GM21786 (cell line): ENCODE results near the gene FABP7.

ENCODE experiments used
- ATAC-seq: cut with Tn5 transposase; IDR thresholded peaks from one replicate; pipeline ENCODE4 v1.9.1; 2021; ENCODE audit not compliant: unreplicated experiment

The FABP7 gene

DNA sequence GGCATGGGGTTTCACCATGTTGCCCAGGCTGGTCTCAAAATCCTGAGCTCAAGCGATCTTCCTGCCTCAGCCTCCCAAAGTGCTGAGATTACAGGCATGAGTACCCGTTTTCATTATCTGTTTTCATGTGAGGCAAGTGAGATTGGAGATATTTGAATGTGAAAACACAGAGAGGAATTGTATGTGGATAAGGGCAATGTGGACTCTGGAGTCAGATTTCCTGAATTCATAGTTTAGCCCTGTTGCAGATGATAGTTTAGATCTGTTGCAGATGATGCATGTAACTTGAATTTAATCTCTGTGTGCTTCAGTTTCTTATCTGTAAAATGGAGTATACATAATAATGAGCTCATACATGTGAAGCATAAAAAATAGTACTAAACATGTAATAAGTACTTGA, 13.2 kb downstream of the FABP7 start:
- no peak for ATAC-seq

DNA sequence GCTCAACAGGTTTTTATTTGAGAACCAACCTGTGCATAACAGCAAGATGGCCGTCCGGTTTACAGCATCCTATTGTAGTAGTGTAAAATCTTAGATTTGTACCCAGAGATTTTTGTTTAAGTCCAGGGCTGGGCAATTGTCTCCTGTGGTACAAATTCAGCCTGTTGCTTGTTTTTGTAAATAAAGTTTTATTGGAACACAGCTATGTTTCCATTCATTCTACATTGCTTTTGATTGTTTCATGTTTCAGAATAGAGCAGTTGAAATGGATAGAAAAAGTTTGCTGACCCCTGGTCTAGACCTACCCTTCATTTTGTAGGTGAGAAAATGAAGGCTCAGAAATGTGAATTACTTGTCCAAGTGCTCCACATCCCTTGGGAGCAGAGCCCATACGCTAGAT, 18.0 kb downstream of the FABP7 start:
- no peak for ATAC-seq

DNA sequence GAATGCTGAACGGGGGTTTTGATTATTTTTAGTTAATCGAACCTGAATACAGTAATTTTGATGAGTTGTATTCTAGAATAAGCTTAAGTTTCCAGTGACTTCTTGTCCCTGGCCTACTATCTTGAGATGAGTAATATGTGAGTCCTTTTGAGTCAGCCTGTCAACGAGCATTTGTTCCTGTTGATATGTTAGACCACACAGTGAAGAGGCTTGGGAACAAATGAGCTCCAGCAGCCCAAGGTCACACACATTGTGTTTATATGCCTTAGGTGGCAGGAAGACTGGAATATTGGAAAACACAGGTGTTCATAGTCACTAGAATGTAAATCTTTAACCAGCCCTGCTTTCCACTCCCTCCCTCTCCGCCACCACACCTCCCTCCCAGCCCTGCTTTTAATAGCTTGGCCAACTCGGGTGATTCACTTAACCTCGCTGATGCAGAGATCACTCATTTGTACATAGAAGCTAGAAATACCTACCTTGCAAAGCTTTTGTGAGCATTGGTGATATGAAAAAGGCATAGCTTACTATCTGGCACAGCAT, 18.7 kb downstream of the FABP7 start:
- peak; percentile 87 for ATAC-seq

DNA sequence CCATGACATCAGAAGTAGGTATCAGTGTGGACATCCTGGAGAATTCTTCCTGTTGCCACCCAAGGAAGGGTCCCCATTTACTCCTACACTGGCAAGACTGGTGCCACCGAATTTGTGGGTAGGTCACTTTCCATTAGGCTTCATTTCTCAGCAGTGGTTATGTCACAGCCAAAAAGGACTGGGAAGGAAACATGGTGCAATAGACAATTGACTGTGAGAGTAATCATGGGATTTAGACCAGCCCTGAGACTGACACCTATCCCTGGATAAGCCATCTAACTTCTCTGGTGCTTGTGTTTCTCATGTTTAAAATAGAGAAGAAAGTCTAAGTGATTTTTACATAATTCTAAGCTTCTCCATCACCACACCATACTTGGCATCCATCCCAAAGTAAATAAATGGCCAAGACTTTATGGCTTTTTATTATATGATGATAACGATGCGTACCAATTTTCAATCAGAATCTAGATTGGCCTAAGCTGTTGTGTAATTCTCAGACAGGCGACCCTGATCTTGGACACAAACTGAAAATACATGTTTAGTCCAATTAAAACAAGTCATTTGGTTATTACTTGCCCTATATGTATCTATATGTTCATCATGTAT, 19.7 kb downstream of the FABP7 start:
- ATAC-seq = no peak

DNA sequence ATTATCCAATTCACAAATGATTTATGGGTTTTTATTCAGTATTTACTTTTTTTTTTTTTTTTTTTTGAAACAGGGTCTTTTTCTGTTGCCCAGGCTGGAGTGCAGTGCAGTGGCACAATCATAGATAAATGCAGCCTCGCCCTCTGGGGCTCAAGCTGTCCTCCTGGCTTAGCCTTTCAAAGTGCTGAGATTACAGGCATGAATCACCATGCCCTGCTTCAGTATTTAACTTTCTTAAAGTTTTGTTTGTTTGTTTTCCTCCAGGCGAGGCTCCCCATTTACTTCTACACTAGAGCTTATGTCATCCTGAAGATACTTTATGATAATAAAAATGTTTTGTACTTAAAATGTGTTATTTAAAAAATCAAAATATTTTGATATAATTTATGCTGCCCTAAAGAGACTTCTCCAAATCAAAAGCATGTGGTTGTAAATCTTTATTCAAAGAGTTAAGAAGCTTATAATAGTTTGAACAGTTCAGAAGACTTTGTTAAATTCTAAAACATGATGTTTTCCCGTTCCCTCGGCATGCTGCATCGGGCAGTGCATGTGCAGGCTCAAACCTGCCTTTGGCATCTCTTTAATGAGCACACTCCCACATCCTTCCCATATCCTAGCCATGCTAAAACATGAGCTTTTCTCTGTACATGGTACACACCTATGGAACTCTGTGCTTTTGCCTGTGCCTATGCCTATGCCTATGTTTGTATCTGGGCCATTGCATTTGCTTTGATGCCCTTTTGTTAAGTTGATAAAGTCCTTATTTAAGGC, 20.6 kb downstream of the FABP7 start:
- no peak for ATAC-seq

DNA sequence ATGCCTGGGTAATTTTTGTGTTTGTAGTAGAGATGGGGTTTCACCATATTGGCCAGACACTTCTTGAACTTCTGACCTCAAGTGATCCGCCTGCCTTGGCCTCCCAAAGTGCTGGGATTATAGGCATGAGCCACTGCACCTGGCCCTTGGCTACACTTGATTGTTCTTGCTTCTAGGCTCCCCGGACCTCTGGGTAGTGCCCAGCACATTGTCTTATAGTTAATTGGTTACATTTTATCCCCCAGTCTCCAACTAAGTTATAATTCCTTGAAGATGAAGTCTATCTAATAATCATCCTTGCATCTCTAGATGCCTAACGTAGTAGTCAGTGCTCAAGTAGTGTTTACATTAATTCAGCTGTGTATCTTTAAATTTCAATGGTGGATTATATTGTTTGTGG, 21.4 kb downstream of the FABP7 start:
- no peak for ATAC-seq

DNA sequence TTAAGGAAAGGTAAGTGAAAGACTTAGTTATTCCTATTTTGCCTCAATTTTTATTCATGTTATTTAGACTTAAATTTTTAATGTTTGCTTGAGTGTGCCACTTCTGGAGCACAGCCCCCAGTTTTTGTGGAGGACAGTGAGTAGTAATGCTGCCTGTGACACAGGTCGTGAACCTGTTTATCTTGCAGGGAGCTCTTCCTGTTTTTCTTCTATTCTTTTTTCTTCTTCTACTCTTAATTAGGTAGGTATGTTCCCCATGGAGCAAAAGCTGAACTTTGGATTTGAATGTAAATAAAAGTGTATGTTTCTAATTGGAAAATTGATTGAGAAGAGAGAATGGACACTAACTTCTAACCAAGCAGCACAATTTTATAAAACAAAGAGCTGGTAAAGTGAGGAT, 21.9 kb downstream of the FABP7 start:
- ATAC-seq = no peak

- ATAC-seq = no peak
Measured at GRCh38 chr6:122803171-122803661, 23.7 kb downstream of the FABP7 start.

GRCh38 chr6:122804962-122805485, 25.5 kb downstream of the FABP7 start:
- no peak for ATAC-seq

- ATAC-seq = no peak
Measured at GRCh38 chr6:122806291-122806690, 26.8 kb downstream of the FABP7 start.

DNA sequence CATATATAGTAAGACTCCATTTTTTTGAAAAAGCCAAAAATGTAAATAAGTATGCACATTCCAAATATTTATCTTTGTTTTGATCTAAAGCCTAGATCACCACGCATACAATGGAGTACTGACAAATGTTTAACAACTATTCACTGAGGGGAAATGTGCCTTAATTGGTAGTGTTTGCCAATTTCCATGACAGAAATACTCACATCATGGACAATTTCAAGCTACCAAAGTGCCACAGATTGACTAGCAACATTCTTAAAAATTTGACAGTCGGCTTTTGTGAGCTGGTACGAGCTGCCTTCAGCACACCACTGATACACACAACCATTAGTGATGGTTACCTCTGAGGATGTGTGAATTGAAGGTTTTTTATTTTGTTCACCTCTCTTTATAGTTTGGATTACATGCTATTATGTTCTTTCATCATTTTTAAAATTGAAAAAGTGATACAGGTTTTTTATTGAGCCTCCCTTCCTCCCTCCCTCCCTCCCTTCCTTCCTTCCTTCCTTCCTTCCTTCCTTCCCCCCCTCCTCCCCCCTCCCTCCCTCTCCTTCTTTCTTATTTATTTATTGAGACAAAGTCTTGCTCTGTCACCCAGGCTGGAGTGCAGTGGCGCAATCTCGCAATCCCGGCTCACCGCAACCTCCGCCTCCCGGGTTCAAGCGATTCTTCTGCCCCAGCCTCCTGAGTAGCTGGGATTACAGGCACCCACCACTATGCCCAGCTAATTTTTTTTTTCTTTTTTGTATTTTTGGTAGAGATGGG, 28.8 kb downstream of the FABP7 start:
- no peak for ATAC-seq

DNA sequence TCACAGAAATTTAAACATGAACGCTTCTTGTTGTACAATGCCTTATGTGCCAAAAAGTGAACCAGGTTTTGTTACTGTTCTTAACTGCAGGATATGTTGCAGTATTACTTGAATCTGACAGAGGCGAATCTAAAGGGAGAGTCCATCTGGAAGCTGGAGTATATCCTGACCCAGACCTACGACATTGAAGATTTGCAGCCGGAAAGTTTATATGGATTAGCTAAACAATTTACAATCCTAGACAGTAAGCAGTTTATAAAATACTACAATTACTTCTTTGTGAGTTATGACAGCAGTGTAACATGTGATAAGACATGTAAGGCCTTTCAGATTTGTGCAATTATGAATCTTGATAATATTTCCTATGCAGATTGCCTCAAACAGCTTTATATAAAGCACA, 29.5 kb downstream of the FABP7 start:
- no peak for ATAC-seq

DNA sequence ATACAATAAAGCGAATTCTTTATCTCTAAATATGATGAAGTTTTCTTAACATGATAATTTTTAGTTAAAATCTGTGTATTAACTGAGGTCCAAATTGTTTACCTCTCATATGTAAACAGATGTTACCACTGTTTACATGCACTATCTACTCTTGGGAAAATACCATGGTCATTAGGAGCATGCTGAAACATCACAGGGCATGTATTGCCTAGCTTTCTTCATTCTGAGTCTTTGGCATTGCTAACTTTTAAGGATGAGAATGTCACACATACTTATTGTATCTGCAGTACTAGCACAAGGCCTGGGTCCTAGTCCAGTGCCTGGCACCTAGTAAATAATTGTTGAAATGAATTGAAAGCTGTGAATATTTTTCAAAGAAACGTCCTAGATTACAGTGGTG, 30.2 kb downstream of the FABP7 start:
- no peak for ATAC-seq

GRCh38 chr6:122810189-122810588, 30.7 kb downstream of the FABP7 start:
- no peak for ATAC-seq

DNA sequence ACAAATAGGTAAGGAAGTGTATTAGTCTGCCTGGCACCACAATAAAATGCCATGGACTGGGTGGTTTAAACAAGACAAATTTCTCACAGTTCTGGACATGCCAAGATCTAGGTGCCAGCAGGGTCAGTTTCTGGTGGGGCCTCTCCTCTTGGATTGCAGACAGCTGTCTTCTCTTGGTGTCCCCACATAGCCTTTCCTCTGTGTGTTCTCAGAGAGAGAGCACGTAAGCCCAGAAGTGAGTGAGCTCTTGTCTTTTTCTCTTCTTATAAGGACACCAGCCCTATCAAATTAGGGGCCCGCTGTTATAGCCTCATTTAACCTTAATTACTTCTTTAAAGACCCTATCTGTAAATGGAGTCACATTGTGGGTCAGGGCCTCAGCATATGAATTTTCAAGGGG, 37.8 kb downstream of the FABP7 start:
- no peak for ATAC-seq

DNA sequence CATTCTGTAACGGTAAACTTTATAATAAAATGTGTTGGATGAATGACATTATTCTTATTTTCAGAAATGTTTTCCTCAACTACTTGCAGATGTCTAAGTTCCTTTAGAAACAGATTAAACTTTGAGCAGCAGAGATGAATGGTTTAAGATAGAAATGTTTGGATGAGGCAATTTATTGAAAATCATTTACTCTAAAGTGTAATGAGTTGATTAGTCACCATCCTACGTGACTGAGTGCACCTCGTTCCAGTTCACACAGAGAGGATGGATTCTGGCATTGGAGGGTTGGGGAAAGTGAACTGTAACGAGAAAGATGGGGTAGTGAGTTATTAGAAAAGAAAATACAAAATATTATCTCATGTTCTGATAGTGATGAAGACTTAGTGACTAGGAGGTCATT, 38.2 kb downstream of the FABP7 start:
- ATAC-seq = no peak

DNA sequence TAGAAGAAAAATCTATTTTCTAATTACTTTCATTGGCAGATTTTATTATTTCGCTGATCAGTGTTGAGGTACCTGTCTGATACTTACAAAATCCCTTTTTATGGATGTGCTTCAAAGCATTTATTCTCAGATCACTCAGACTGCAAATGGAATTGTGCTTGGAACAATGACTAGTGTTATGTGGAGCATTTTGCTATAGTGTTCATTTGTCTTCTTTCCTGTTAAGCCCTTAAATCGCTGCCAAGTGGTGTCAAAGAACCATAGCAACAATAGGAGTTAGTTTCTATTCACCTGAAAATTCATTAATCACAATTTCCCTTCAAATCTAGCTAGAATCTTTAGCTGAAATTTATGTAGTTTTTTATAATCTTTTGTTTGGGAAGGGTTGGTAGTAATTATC, 39.4 kb downstream of the FABP7 start:
- no peak for ATAC-seq

- ATAC-seq = no peak
Measured at GRCh38 chr6:122821095-122821494, 41.6 kb downstream of the FABP7 start.

GRCh38 chr6:122825163-122825562, 45.6 kb downstream of the FABP7 start:
- ATAC-seq = no peak

DNA sequence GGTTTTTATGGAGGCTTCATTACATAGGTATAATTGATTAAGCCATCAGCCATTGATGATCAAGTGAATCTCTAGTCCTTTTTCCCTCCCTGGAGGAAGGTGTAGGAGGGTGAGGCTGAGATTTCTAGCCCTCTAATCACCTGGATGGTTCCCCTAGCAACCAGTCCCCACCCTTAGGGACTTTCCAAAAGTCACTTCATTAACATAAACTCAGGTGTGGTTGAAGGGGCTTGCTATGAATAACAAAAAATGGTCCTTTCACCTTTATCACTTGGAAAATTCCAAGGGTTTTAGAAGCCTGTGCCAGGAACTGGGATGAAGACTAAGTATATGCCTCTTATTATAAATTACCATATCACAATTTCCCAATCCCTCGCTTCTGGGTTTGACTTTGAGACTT, 49.9 kb downstream of the FABP7 start:
- no peak for ATAC-seq

GRCh38 chr6:122831511-122831910, 52.0 kb downstream of the FABP7 start:
- no peak for ATAC-seq
